Measurements from ENCODE around the gene SP110. TPM values are rescaled to one million over a fixed set of nuclear protein-coding genes. Genes with fewer than 3 reads are reported as not detected.
A peak's percentile ranks its signal among the peaks of the same experiment; 100 is the strongest.

The SP110 gene
- total and polyA plus RNA-seq, 9 of the 15 experiments (the other 6 are each of a cell fraction or from before 2014, with no cell fraction given), result 3.6 to 11.0 (median 7.1) TPM

DNA sequence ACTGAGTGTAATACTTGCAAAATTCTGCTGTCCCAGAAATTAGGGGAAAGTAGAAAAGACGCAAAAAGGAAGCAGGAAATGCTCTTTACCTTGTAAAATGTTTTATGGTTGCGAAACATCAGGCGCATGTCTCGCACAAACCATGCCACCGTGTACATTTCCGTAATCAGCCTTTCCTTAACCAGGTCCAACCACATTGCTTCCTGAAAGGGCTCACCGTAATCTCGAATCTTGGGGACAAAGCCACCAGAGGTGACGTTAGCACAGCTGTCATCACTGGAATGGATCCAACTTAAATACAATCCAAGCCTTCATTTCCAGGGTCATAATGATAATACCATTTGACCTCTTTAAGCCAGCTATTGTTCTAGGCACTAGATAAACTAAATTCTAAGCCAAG, 49.3 kb downstream of the SP110 start:
- H3K27ac ChIP-seq (ENCODE audit: extremely low read depth, low read depth, low read length), result no peak overlapping the region
- TF ChIP-seq NFIC (IDR thresholded peaks at IDR 0.05) (peak; percentile 74), ETV1 (tag; conservative IDR thresholded peaks at IDR 0.05; ENCODE audit: low read depth) (peak; percentile 52), GABPA (tag; conservative IDR thresholded peaks at IDR 0.05; ENCODE audit: low read depth) (peak; percentile 56), NRF1 (conservative IDR thresholded peaks at IDR 0.05 in 1 of 2, IDR thresholded peaks at IDR 0.05 in 1 of 2) (peak; percentile 59 to 63), BRD4 (IDR thresholded peaks at IDR 0.05) (no peak), CREB3L1 (IDR thresholded peaks at IDR 0.05; ENCODE audit: borderline replicate concordance, low read depth) (no peak), ELF1 (tag; IDR thresholded peaks at IDR 0.05) (peak; percentile 69), FOSL1 (tag; conservative IDR thresholded peaks at IDR 0.05) (0 out of 2 replicates have a peak, but pooled peaks have one; percentile 13), ARID1B (IDR thresholded peaks at IDR 0.05) (peak; percentile 16; the same call in 1 of the 2 replicates), ZNF347 (CRISPR knock-in tag; IDR thresholded peaks at IDR 0.05; ENCODE audit: low read depth) (no peak), MEIS2 (IDR thresholded peaks at IDR 0.05; ENCODE audit: partially characterized antibody) (peak; percentile 75), ZNF695 (CRISPR knock-in tag; IDR thresholded peaks at IDR 0.05) (no peak), CEBPG (CRISPR knock-in tag; IDR thresholded peaks at IDR 0.05) (0 out of 2 replicates have a peak, but pooled peaks have one; percentile 12), CEBPG (tag; conservative IDR thresholded peaks at IDR 0.05 in 1 of 2, IDR thresholded peaks at IDR 0.05 in 1 of 2) (peak; percentile 89 to 90), CREM (IDR thresholded peaks at IDR 0.05; ENCODE audit: low read depth) (peak; percentile 62; the same call in 1 of the 2 replicates), ATF1 (CRISPR knock-in tag; IDR thresholded peaks at IDR 0.05) (no peak), ATF1 (tag; IDR thresholded peaks at IDR 0.05) (peak; percentile 76), SOX6 (IDR thresholded peaks at IDR 0.05) (peak; percentile 83), SIX5 (IDR thresholded peaks at IDR 0.05; ENCODE audit: borderline replicate concordance in 1 of 2, insufficient read depth in 1 of 2, low read depth in 1 of 2, low read length in 2 of 2) (no peak), ZNF75A (CRISPR knock-in tag; IDR thresholded peaks at IDR 0.05) (no peak), ZBTB12 (CRISPR knock-in tag; IDR thresholded peaks at IDR 0.05) (no peak)
- TF ChIP-seq, protein P1, sequence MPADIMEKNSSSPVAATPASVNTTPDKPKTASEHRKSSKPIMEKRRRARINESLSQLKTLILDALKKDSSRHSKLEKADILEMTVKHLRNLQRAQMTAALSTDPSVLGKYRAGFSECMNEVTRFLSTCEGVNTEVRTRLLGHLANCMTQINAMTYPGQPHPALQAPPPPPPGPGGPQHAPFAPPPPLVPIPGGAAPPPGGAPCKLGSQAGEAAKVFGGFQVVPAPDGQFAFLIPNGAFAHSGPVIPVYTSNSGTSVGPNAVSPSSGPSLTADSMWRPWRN (IDR thresholded peaks at IDR 0.05; ENCODE audit: low read depth), result 0 out of 2 replicates have a peak, but pooled peaks have one; percentile 35

More for the DNA sequence above, 49.3 kb downstream of the SP110 start:
- intact Hi-C loops (cut with micrococcal nuclease), result no loop called here
- Histone ChIP-seq H3K27me3 (ENCODE audit: control insufficient read depth in 2 of 2, insufficient read depth in 2 of 2, low read length in 2 of 2) (peaks cover 0 to 21% of the 10 kb centered on the region in 2 experiments; a peak in 4 of 5 replicates), H3K4me1 (replicated peaks in 1 of 2; ENCODE audit: control insufficient read depth in 2 of 2, insufficient read depth in 2 of 2, low read length in 2 of 2) (no peaks in the 10 kb centered on the region; a peak in 2 of 5 replicates), H3K9me3 (replicated peaks; ENCODE audit: control insufficient read depth, insufficient read depth, low read depth, low read length) (no peaks in the 10 kb centered on the region), H3K9ac (ENCODE audit: insufficient read depth in 1 of 2, low read depth in 2 of 2, low read length in 2 of 2) (no peak overlapping the region; a peak in 1 of 4 replicates), H3K9me1 (ENCODE audit: control insufficient read depth, insufficient read depth, low read length) (no peaks in the 10 kb centered on the region), H2AFZ (ENCODE audit: low read depth, low read length) (peak overlapping the region; percentile 17; the same call in 1 of the 2 replicates), H3K4me3 (no peak overlapping the region), H3K36me3 (ENCODE audit: control insufficient read depth, insufficient read depth, low read length) (no peaks in the 10 kb centered on the region), H3K4me2 (ENCODE audit: insufficient read depth, low read length) (peak overlapping the region; percentile 38; the same call in 1 of the 2 replicates), H3K79me2 (ENCODE audit: control insufficient read depth, insufficient read depth, low read length) (no peaks in the 10 kb centered on the region), H4K20me1 (replicated peaks; ENCODE audit: control insufficient read depth, insufficient read depth, low read length) (no peaks in the 10 kb centered on the region)
- BruUV-seq (replicated peaks), result no TSS peak
- in situ Hi-C loops (cut with MboI), result no loop called here
- WGBS (ENCODE audit: insufficient coverage, low coverage, missing lambda C conversion rate), result 2% methylated on average over 9 of the region's 9 CpGs
- peak; percentile 36; the same call in 1 of the 3 replicates for ATAC-seq
- DNase-seq (ENCODE audit: extremely low read depth in 1 of 4, low spot score in 3 of 4), result peak in 1 of 4 experiments; percentile 25
- POLR2A ChIA-PET, result interaction anchor here (0.7 kb wide), 2 partner anchors 21 to 162 kb away, joined by 3 to 4 read pairs; no protein-coding TSS in a partner anchor
- FAIRE-seq, result peak; percentile 6
- CTCF ChIA-PET (ENCODE audit: low intra/inter-chr PET ratio), result no interaction called here

Data from K562 (cell line).